Heart right ventricle (tissue), 16 donors: ENCODE data around the gene HPD. TPM values are rescaled to one million over a fixed set of nuclear protein-coding genes. Genes with fewer than 3 reads are reported as not detected.

Experiments used
- ATAC-seq, 8 donors: fragments of 200-7000 bp; cut with Tn5 transposase; one replicate each; pipeline ENCODE4 v1.9.1; 2020; ENCODE audit warnings: mild to moderate bottlenecking in 8 of 8, moderate library complexity in 8 of 8, moderate number of reproducible peaks in 1 of 8
- DNase-seq, 2 donors: peaks; one replicate each; pipeline ENCODE4 v3.0.0-alpha.2; 2020
- H3K27ac ChIP-seq, 10 donors: fragments of 200-600 bp; sonication (generic) in 2 of 10; one replicate each; pipeline versions ENCODE4 v1.5.0 to v1.8.0; 2020 to 2022; ENCODE audit warnings: mild to moderate bottlenecking in 3 of 10
- H3K27me3 ChIP-seq, 7 donors: fragments of 200-600 bp; one replicate each; pipeline ENCODE4 v1.8.0; 2021 to 2022; ENCODE audit warnings: mild to moderate bottlenecking in 2 of 7
- H3K36me3 ChIP-seq, 9 donors: fragments of 200-600 bp; sonication (generic) in 1 of 9; one replicate each; pipeline versions ENCODE4 v1.5.0 to v1.8.0; 2020 to 2022; ENCODE audit warnings: mild to moderate bottlenecking in 2 of 9
- H3K4me1 ChIP-seq, 9 donors: fragments of 200-600 bp; sonication (generic) in 1 of 9; one replicate each; pipeline versions ENCODE4 v1.5.0 to v1.8.0; 2020 to 2022; ENCODE audit warnings: mild to moderate bottlenecking in 4 of 9
- H3K4me3 ChIP-seq, 10 donors: fragments of 200-600 bp; sonication (generic) in 2 of 10; one replicate each; pipeline versions ENCODE4 v1.5.0 to v1.8.0; 2020 to 2022; ENCODE audit warnings: mild to moderate bottlenecking in 7 of 10, moderate library complexity in 2 of 10
- H3K9me3 ChIP-seq, 11 donors: fragments of 200-600 bp in 10 of 11; sonication (generic) in 2 of 11; one replicate each; pipeline versions ENCODE4 v1.5.0 to v1.8.0; 2013 to 2022; ENCODE audit warnings: mild to moderate bottlenecking in 2 of 11, control low read depth in 1 of 11, moderate library complexity in 1 of 11
- WGBS, 2 donors: extraction: QIAGEN DNeasy Blood & Tissue Kit; methylation state at CpG; one replicate each; pipeline ENCODE4 v1.1.7; 2013; ENCODE audit warnings: inconsistent platforms in 1 of 2; 5-methylcytosine and 5-hydroxymethylcytosine counted together
- intact Hi-C, 10 donors: fragments of 100-400 bp; cut with DNase I; formaldehyde crosslinking; loops; one replicate each; pipeline versions ENCODE4 v1.11.1 to v1.14.2; 2022
- polyA plus RNA-seq, 2 donors: library from polyadenylated mRNA; stranded (reverse); fragments of 200-250 nt; gene quantifications; one replicate each; pipeline ENCODE4 v1.2.3, GENCODE V29; 2013
- total RNA-seq, 10 donors: library from RNA; stranded (reverse); fragmentation: NEBNext Ultra II Directional in 3 of 10; extraction: Animal tissue kit (Norgen Biotek cat#: 25700) in 3 of 10; gene quantifications; one replicate each; pipeline versions ENCODE4 v1.2.1 to v1.2.4, GENCODE V29; 2021 to 2023
- TF ChIP-seq, protein P1 (sequence below), 9 donors: fragments of 200-600 bp; sonication (generic) in 2 of 9; IDR thresholded peaks; one replicate each; pipeline versions ENCODE4 v1.5.0 to v1.8.0; 2021 to 2022; ENCODE audit warnings: antibody characterized with exemption in 9 of 9, mild to moderate bottlenecking in 5 of 9, moderate library complexity in 1 of 9
- donor health status: Arrhythmogenic right ventricular cardiomyopathy.
- donor health status: ischemic (EF 13 %, LVEDD 7.1; RV severe dilation, severe dysfunction).
- donor health status: healthy with polysubstance abuse.
- donor health status: DM: no; HTN: yes; CAD: no.
- donor health status: DM: no; HTN: no; CAD: no.
- donor health status: ischemic (EF 25% LVEDD 6.9; RV normal size, moderate dysfunction).
- donor health status: ischemic (EF 25% LVEDD 5.7; RV mildly dilated, moderate dysfunction).
- donor health status: healthy.
- donor health status: DM: yes; HTN: yes; CAD: no.
- donor health status: Ischemic cardiomyopathy.
- donor health status: ischemic (EF 35%, LVEDD 5.7; RV mildly dilated, moderate dysfunction).
- donor health status: nonischemic (EF 11% LVEDD 7.7; RV severe dilation, severe dysfunction).
- donor health status: DM: yes; HTN: yes; CAD: no.
- donor health status: PGD.
- donor health status: ischemic (EF 29% LVEDD 5.4; RV normal size, mild dysfunction).
- donor health status: nonischemic (EF 23%, LVEDD 6.1; RV moderate dilation, normal function).

The HPD gene
- total and polyA plus RNA-seq, 12 donors, result 0.24 to 3.4 (median 1.2) TPM

DNA sequence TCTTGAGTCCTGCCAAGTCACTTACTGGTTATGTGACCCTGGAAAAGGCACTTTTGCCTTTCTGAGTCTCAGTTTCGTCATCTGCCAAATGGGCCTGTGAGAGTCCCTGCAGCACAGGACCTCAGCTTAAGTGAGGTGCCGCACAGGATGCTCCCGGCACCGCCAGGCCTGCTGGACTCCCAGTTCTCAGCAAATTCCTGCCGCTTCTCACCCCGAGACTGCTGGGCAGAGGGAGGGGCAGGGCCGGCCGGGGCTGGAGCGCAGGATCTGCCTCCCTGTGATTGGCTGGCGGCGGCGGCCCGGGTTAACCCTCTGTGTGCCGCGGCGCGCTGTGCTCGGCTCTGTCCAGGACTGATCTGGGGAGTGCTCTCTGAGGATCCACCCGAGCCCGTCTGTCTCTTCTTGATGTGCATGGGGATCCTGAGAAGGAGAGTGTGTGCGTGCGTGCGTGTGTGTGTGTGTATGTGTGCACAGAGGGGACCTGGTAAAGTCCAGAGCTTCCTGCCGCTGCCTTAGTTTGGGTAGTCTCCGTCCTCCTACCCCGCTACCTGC lies 46.3 kb downstream of the HPD start:
- Histone ChIP-seq H3K4me3 (peak overlapping the region; percentile 31 to 68 (median 60)), H3K36me3 (peaks cover 5 to 87% (median 41%) of the 10 kb centered on the region in 9 donors), H3K27ac (peak overlapping the region in 9 of 10 donors; percentile 38 to 82 (median 63)), H3K4me1 (peaks cover 14 to 48% (median 41%) of the 10 kb centered on the region in 9 donors), H3K9me3 (no peaks in the 10 kb centered on the region), H3K27me3 (no peaks in the 10 kb centered on the region)
- TF ChIP-seq, protein P1, sequence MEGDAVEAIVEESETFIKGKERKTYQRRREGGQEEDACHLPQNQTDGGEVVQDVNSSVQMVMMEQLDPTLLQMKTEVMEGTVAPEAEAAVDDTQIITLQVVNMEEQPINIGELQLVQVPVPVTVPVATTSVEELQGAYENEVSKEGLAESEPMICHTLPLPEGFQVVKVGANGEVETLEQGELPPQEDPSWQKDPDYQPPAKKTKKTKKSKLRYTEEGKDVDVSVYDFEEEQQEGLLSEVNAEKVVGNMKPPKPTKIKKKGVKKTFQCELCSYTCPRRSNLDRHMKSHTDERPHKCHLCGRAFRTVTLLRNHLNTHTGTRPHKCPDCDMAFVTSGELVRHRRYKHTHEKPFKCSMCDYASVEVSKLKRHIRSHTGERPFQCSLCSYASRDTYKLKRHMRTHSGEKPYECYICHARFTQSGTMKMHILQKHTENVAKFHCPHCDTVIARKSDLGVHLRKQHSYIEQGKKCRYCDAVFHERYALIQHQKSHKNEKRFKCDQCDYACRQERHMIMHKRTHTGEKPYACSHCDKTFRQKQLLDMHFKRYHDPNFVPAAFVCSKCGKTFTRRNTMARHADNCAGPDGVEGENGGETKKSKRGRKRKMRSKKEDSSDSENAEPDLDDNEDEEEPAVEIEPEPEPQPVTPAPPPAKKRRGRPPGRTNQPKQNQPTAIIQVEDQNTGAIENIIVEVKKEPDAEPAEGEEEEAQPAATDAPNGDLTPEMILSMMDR (IDR thresholded peaks at IDR 0.05), result peak in 5 of 9 donors; percentile 4 to 40 (median 10)
- peak; percentile 87 to 94 (median 88) for ATAC-seq
- peak in 1 of 2 donors; percentile 79 for DNase-seq
- whole genome bisulfite sequencing, 2 donors, result 12 to 15% methylated on average over 26 of the region's 26 CpGs
- intact Hi-C loops, result loop anchor here in 8 of 10 donors (1.0 to 10.0 kb wide), 7 partner anchors 17 to 115 kb away; partner anchors contain the start of gene PSMD9 (in 1 of the 8)

- H3K4me1 ChIP-seq, result peaks cover 18 to 56% (median 48%) of the 10 kb centered on the region in 9 donors
- DNase-seq (peak; percentile 67 to 79), ATAC-seq (peak; percentile 86 to 94 (median 90))
- H3K36me3 ChIP-seq, result peaks cover 5 to 87% (median 34%) of the 10 kb centered on the region in 9 donors
- peak overlapping the region in 9 of 10 donors; percentile 38 to 82 (median 63) for H3K27ac ChIP-seq
- H3K27me3 ChIP-seq, result no peaks in the 10 kb centered on the region
- peak overlapping the region; percentile 31 to 68 (median 60) for H3K4me3 ChIP-seq
- 7% methylated on average over 46 of the region's 46 CpGs for WGBS, 2 donors
- TF ChIP-seq, protein P1 (IDR thresholded peaks at IDR 0.05), result peak in 8 of 9 donors; percentile 97 to 99 (median 99)
- H3K9me3 ChIP-seq, result no peaks in the 10 kb centered on the region
- intact Hi-C loops, result loop anchor here in 9 of 10 donors (1.0 to 10.0 kb wide), 7 partner anchors 16 to 114 kb away; partner anchors contain the start of gene PSMD9 (in 1 of the 9)
Measured at GRCh38 chr12:121811434-121812319, 47.0 kb downstream of the HPD start.

GRCh38 chr12:121810833-121811433 lies 47.7 kb downstream of the HPD start:
- H3K27ac ChIP-seq, result peak overlapping the region in 8 of 10 donors; percentile 38 to 82 (median 66)
- 64 to 65% methylated on average over 6 of the region's 6 CpGs for WGBS, 2 donors
- no peak for DNase-seq
- H3K36me3 ChIP-seq, result peaks cover 5 to 84% (median 26%) of the 10 kb centered on the region in 9 donors
- H3K27me3 ChIP-seq, result no peaks in the 10 kb centered on the region
- H3K4me1 ChIP-seq, result peaks cover 24 to 63% (median 55%) of the 10 kb centered on the region in 9 donors
- no peaks in the 10 kb centered on the region for H3K9me3 ChIP-seq
- no peak for ATAC-seq
- intact Hi-C loops, result loop anchor here in 6 of 10 donors (1.0 to 10.0 kb wide), 6 partner anchors 16 to 114 kb away; partner anchors contain the start of gene PSMD9 (in 1 of the 6)
- H3K4me3 ChIP-seq, result peak overlapping the region in 8 of 10 donors; percentile 48 to 68 (median 62)
- TF ChIP-seq, protein P1 (IDR thresholded peaks at IDR 0.05), result no peak
